Nephron progenitor cell (in vitro differentiated cells): ENCODE measurements around the gene DNAH17.

Experiments used
- DNase-seq: peaks from one replicate; pipeline ENCODE4 v3.0.0; 2021
- H3K27ac Mint-ChIP-seq: 2 replicates; pipeline ENCODE4 v1.8.0; 2021; ENCODE audit warnings: mild to moderate bottlenecking, moderate library complexity, mixed read lengths
- H3K27me3 Mint-ChIP-seq: 2 replicates; pipeline ENCODE4 v1.8.0; 2021; ENCODE audit warnings: mild to moderate bottlenecking, low read depth, mixed read lengths; ENCODE audit not compliant: poor library complexity
- H3K36me3 Mint-ChIP-seq: 2 replicates; pipeline ENCODE4 v1.8.0; 2021; ENCODE audit warnings: low read depth, mixed read lengths
- H3K4me1 Mint-ChIP-seq: 2 replicates; pipeline ENCODE4 v1.8.0; 2021; ENCODE audit warnings: mixed read lengths
- H3K4me3 Mint-ChIP-seq: 2 replicates; pipeline ENCODE4 v1.8.0; 2021; ENCODE audit warnings: mild to moderate bottlenecking, moderate library complexity, mixed read lengths
- H3K9me3 Mint-ChIP-seq: 2 replicates; pipeline ENCODE4 v1.8.0; 2021; ENCODE audit warnings: mild to moderate bottlenecking, moderate library complexity, mixed read lengths
- TF ChIP-seq, protein P1 (sequence below): fragments of 200-600 bp; sonication (generic); IDR thresholded peaks from 2 replicates; pipeline ENCODE4 v1.5.0; 2021; ENCODE audit warnings: antibody characterized with exemption

DNAH17 gene

DNA sequence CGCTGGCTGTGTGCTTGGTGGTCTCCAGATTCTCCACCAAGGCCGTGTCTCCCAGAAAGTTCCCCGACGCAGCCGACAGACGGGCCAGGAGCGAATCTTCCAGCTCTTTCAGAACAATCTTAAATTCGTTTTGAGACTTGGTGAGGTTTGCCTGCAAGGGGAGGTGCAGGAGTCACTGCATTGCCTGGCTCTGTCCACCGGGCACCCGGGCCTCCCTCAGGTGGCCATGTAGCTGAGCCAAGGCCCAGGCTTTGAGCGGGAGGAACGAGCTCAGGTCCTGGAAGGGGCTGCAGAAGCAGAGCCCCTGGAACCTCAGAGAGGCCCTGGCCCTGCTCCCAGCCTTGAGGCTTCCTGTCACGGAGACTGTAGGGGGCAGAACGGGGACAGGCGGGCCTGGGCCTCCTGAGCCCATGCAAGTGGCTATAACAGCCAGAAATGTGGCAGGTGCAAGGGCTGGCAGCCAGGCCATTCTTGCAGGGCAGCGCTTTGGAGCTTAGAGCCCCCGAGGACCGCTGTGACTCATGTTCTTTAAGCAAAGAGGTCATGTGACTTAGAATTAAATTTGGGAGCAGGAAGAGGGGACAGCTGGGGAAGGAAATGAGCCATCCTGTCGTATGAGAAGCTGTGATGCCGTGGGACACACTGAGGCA, 126.4 kb downstream of the DNAH17 start:
- no peaks in the 10 kb centered on the region for H3K36me3 Mint-ChIP-seq
- H3K27ac Mint-ChIP-seq: peak overlapping the region; percentile 54
- H3K9me3 Mint-ChIP-seq: peaks cover 3% of the 10 kb centered on the region
- TF ChIP-seq, protein P1, sequence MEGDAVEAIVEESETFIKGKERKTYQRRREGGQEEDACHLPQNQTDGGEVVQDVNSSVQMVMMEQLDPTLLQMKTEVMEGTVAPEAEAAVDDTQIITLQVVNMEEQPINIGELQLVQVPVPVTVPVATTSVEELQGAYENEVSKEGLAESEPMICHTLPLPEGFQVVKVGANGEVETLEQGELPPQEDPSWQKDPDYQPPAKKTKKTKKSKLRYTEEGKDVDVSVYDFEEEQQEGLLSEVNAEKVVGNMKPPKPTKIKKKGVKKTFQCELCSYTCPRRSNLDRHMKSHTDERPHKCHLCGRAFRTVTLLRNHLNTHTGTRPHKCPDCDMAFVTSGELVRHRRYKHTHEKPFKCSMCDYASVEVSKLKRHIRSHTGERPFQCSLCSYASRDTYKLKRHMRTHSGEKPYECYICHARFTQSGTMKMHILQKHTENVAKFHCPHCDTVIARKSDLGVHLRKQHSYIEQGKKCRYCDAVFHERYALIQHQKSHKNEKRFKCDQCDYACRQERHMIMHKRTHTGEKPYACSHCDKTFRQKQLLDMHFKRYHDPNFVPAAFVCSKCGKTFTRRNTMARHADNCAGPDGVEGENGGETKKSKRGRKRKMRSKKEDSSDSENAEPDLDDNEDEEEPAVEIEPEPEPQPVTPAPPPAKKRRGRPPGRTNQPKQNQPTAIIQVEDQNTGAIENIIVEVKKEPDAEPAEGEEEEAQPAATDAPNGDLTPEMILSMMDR: no peak
- no peak overlapping the region for H3K4me3 Mint-ChIP-seq
- peaks cover 7% of the 10 kb centered on the region for H3K4me1 Mint-ChIP-seq
- peaks cover 14% of the 10 kb centered on the region for H3K27me3 Mint-ChIP-seq
- no peak for DNase-seq

GRCh38 chr17:78449983-78450595, 127.1 kb downstream of the DNAH17 start:
- Mint-ChIP-seq H3K27me3 (peaks cover 14% of the 10 kb centered on the region), H3K4me3 (no peak overlapping the region), H3K4me1 (peaks cover 7% of the 10 kb centered on the region), H3K36me3 (no peaks in the 10 kb centered on the region), H3K27ac (no peak overlapping the region), H3K9me3 (peaks cover 3% of the 10 kb centered on the region)
- DNase-seq: no peak
- TF ChIP-seq, protein P1: no peak

DNA sequence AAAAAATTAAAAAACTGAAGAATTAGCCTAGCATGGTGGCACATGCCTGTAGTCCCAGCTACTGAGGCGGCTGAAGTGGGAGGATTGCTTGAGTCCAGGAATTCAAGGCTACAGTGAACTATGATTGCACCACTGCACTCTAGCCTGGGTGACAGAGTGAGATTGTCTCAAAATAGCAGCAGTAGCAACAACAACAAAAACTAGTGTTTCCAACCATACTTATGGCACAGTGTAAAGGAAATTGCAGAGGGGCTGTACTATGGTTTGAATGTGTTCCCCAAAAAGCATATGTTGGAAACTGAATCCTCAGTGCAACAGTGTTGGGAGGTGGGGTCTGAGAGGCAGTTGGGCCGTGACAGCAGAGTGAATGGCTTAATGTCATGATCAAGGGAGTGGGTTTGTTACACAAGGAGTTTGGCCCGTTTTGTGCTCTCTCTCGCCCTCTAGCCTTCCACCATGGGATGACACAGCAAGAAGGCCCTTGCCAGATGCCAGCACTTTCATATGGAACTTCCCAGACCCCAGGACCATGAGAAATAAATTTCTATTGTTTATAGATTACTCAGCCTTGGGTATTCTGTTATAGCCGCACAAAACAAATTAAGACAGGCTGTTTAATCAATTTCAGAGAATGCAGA, 128.7 kb downstream of the DNAH17 start:
- Mint-ChIP-seq H3K36me3 (no peaks in the 10 kb centered on the region), H3K4me3 (no peak overlapping the region), H3K9me3 (peaks cover 3% of the 10 kb centered on the region), H3K27ac (peak overlapping the region; percentile 43), H3K4me1 (peaks cover 15% of the 10 kb centered on the region), H3K27me3 (peaks cover 16% of the 10 kb centered on the region)
- TF ChIP-seq, protein P1: peak; percentile 7
- no peak for DNase-seq

- H3K36me3 Mint-ChIP-seq: no peaks in the 10 kb centered on the region
- H3K27me3 Mint-ChIP-seq: peaks cover 14% of the 10 kb centered on the region
- DNase-seq: no peak
These were observed 130.4 kb downstream of the DNAH17 start for GRCh38 chr17:78446833-78447232.

DNA sequence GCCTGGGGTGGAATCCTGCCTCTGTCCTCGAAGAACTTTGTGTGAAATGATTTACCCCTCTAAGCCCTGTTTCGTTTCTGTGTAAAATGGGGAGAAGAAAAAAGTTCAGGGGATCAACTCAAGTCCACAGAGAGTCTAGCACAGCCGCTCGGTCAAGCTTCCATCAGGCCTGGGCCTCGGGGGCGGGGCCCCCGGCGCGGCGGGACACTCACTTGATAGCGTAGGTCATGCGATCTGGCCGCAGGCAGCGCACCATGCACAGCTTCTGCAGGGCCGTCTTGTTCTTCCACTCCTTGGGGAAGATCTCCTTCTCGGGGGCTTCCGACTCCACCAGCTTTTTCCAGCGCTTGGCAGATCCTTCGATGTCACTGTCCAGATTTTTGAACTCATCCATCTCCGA, 132.8 kb downstream of the DNAH17 start:
- Mint-ChIP-seq H3K27ac (peak overlapping the region; percentile 51), H3K9me3 (peaks cover 3% of the 10 kb centered on the region), H3K4me1 (peaks cover 21% of the 10 kb centered on the region), H3K27me3 (peaks cover 14% of the 10 kb centered on the region), H3K4me3 (no peak overlapping the region), H3K36me3 (no peaks in the 10 kb centered on the region)
- TF ChIP-seq, protein P1: no peak
- no peak for DNase-seq

More at GRCh38 chr17:78446833-78447232, 130.4 kb downstream of the DNAH17 start:
- H3K4me1 Mint-ChIP-seq: peaks cover 28% of the 10 kb centered on the region
- no peak overlapping the region for H3K4me3 Mint-ChIP-seq
- no peak overlapping the region for H3K27ac Mint-ChIP-seq
- TF ChIP-seq, protein P1: no peak
- H3K9me3 Mint-ChIP-seq: peaks cover 3% of the 10 kb centered on the region
